Colonic mucosa (tissue), 4 donors: ENCODE data around the gene BTG1. TPM values are rescaled to one million over a fixed set of nuclear protein-coding genes. Genes with fewer than 3 reads are reported as not detected.

Experiments used
- DNase-seq: peaks from one replicate; pipeline ENCODE4 v3.0.0-alpha.2; 2020
- H3K27ac ChIP-seq: fragments of 200-600 bp; one replicate; pipeline ENCODE4 v1.8.0; 2021
- H3K27me3 ChIP-seq: fragments of 200-600 bp; one replicate; pipeline ENCODE4 v1.8.0; 2021
- H3K36me3 ChIP-seq: fragments of 200-600 bp; one replicate; pipeline ENCODE4 v1.8.0; 2021
- H3K4me1 ChIP-seq: fragments of 200-600 bp; one replicate; pipeline ENCODE4 v1.8.0; 2021; ENCODE audit warnings: mild to moderate bottlenecking
- H3K4me3 ChIP-seq: fragments of 200-600 bp; one replicate; pipeline ENCODE4 v1.8.0; 2021
- H3K9ac ChIP-seq, 2 donors: one replicate each; pipeline ENCODE4 v1.7.0; 2013; ENCODE audit warnings: control low read depth in 2 of 2, low read depth in 2 of 2, low read length in 2 of 2
- H3K9me3 ChIP-seq: fragments of 200-600 bp; one replicate; pipeline ENCODE4 v1.8.0; 2021
- intact Hi-C: fragments of 100-400 bp; cut with DNase I; formaldehyde crosslinking; loops from one replicate; pipeline ENCODE4 v1.14.1; 2022
- total RNA-seq, 2 donors: library from RNA; stranded (reverse); fragmentation: NEBNext Ultra II Directional in 1 of 2; extraction: Animal tissue kit (Norgen Biotek cat#: 25700) in 1 of 2; gene quantifications; one replicate each; pipeline ENCODE4 v1.2.1, GENCODE V29; 2021
- TF ChIP-seq, protein P1 (sequence below): fragments of 200-600 bp; IDR thresholded peaks from one replicate; pipeline ENCODE4 v1.8.0; 2022; ENCODE audit warnings: antibody characterized with exemption, mild to moderate bottlenecking
- donor health status: healthy.
- donor health status: DM: no; HTN: no; CAD: no.
- donor health status: DM: no; HTN: no; CAD: no.

Gene BTG1
- total RNA-seq, 2 donors from 2014 or later = 87.1 to 152 TPM

DNA sequence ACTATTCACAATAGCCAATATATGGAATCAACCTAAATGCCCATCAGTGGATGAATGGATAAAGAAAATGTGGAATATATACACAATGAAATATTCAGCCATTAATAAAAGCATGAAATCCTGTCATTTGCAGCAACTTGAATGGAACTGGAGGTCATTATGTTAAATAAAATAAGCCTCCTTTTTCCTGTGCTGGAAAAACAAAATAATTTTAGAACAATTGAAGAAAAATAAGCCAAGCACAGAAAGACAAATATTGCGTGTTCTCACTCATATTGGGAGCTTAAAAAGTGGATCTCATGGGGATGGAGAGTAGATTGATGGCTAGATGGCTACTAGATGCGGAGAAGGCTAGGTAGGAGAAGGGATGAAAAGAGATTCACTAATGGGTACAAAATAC, 6.3 kb upstream of the BTG1 start:
- H3K27ac ChIP-seq = no peak overlapping the region
- DNase-seq = no peak
- intact Hi-C loops = no loop called here

DNA sequence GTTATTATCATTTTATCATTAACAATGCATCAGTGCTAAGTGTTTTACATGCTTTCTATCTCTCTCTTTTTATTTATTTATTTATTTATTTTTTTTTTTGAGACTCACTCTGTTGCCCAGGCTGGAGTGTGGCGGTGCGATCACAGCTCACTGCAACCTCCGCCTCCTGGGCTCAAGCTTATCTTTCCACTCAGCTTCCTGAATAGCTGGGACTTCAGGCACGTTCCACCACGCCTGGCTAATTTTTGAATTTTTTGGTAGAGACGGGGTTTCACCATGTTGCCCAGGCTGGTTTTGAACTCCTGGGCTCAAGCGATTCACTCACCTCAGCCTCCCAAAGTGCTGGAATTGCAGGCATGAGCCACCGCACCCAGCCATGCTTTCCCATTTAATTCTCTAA, 3.9 kb upstream of the BTG1 start:
- Histone ChIP-seq H3K4me1 (no peaks in the 10 kb centered on the region), H3K9ac (no peak overlapping the region), H3K9me3 (no peaks in the 10 kb centered on the region), H3K27me3 (no peaks in the 10 kb centered on the region), H3K27ac (no peak overlapping the region), H3K36me3 (no peaks in the 10 kb centered on the region), H3K4me3 (no peak overlapping the region)
- no peak for DNase-seq
- intact Hi-C loops = loop anchor here (5.0 kb wide), 1 partner anchor 413 kb away; no protein-coding TSS in a partner anchor
- TF ChIP-seq, protein P1, sequence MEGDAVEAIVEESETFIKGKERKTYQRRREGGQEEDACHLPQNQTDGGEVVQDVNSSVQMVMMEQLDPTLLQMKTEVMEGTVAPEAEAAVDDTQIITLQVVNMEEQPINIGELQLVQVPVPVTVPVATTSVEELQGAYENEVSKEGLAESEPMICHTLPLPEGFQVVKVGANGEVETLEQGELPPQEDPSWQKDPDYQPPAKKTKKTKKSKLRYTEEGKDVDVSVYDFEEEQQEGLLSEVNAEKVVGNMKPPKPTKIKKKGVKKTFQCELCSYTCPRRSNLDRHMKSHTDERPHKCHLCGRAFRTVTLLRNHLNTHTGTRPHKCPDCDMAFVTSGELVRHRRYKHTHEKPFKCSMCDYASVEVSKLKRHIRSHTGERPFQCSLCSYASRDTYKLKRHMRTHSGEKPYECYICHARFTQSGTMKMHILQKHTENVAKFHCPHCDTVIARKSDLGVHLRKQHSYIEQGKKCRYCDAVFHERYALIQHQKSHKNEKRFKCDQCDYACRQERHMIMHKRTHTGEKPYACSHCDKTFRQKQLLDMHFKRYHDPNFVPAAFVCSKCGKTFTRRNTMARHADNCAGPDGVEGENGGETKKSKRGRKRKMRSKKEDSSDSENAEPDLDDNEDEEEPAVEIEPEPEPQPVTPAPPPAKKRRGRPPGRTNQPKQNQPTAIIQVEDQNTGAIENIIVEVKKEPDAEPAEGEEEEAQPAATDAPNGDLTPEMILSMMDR = no peak

More for the DNA sequence above, 6.3 kb upstream of the BTG1 start:
- Histone ChIP-seq H3K27me3 (no peaks in the 10 kb centered on the region), H3K9me3 (no peaks in the 10 kb centered on the region), H3K4me3 (no peak overlapping the region), H3K36me3 (no peaks in the 10 kb centered on the region), H3K9ac (no peak overlapping the region), H3K4me1 (no peaks in the 10 kb centered on the region)
- TF ChIP-seq, protein P1 = no peak

DNA sequence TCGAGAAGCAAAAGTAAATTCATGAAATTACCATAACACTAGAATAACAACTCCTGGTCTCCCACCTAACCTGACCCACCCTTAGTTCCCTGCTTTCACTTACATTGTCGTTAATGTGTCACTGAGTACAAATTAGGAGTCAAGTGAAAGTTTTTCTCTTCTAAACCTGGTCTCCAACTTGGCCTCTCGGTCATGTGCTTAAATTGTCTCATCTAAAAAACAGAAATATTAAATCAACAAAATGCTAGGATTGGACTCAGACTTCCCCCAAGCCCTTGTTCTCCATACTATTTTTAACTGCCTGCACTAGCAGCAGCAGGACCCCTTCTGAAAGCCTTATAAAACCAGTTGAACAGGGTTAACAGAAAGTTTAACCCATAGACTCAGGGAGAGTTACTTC, 1.8 kb upstream of the BTG1 start:
- Histone ChIP-seq H3K9ac (no peak overlapping the region), H3K9me3 (no peaks in the 10 kb centered on the region), H3K4me3 (no peak overlapping the region), H3K36me3 (no peaks in the 10 kb centered on the region), H3K27me3 (no peaks in the 10 kb centered on the region), H3K4me1 (no peaks in the 10 kb centered on the region), H3K27ac (no peak overlapping the region)
- TF ChIP-seq, protein P1 = no peak
- DNase-seq = no peak
- intact Hi-C loops = loop anchor here (5.0 kb wide), 1 partner anchor 415 kb away; no protein-coding TSS in a partner anchor

DNA sequence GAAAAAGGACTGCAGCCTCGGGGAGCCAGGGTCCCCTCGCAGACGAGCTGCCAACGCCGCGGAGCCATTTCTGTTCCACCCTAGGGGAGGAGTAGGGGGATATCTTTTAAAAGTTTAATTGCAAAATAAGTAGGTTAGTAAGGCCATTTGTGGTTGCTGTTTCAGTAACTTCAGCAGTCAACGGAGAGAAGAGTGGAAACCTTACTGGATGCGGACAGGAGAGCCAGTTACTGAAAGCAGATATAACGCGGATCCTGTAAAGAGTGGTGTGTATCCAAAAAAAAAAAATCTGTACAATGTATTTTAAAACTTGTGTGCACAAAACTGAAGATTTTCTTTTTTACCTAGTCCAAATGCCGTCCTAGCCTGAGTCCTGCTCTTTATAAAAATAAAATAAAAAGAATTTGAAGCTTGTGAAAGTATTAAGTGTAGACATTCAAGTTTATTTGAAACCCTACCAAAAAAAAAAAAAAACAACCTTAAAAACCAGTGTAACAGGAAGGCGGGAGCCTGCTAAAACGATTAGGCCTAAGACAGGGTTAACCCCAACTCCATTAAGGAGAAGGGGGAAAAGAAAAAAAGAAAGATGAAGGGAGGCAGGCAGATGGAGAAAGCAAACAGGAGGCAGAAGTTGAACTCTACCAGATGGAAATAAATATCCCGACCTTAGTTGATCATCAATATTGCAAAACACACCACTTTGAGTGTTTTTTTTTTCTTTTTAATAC, 1.0 kb upstream of the BTG1 start:
- H3K9ac ChIP-seq = peak overlapping the region; percentile 77 to 90
- DNase-seq = no peak
- H3K4me3 ChIP-seq = peak overlapping the region; percentile 61
- H3K36me3 ChIP-seq = no peaks in the 10 kb centered on the region
- TF ChIP-seq, protein P1 = no peak
- no peaks in the 10 kb centered on the region for H3K27me3 ChIP-seq
- H3K27ac ChIP-seq = peak overlapping the region; percentile 99
- intact Hi-C loops = loop anchor here (5.0 kb wide), 1 partner anchor 416 kb away; no protein-coding TSS in a partner anchor
- no peaks in the 10 kb centered on the region for H3K9me3 ChIP-seq
- no peaks in the 10 kb centered on the region for H3K4me1 ChIP-seq

DNA sequence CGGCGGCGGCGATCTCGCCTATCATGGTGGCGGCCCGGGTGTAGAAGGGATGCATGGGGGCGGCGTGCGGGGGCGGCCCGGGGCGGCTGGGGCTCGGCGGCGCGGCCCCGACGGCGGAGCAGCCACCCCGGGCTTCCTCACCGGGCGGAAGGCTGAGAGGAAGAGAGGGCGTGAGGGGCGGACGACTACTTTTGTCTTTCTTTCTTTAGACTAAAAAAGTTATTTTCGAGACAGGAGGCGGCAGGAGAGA, 240 bp downstream of the BTG1 start:
- Histone ChIP-seq H3K4me3 (peak overlapping the region; percentile 82), H3K4me1 (no peaks in the 10 kb centered on the region), H3K9ac (peak overlapping the region; percentile 95 to 99), H3K36me3 (no peaks in the 10 kb centered on the region), H3K9me3 (no peaks in the 10 kb centered on the region), H3K27me3 (no peaks in the 10 kb centered on the region), H3K27ac (peak overlapping the region; percentile 99)
- DNase-seq = no peak
- TF ChIP-seq, protein P1 = no peak
- intact Hi-C loops = loop anchor here (5.0 kb wide), 1 partner anchor 417 kb away; no protein-coding TSS in a partner anchor
